GM12891 (cell line): ENCODE data around the gene SEH1L.

Experiments used
- DNase-seq: peaks from one replicate; pipeline ENCODE4 v3.0.0; 2011; ENCODE audit warnings: low spot score; ENCODE audit not compliant: insufficient read length
- FAIRE-seq: peaks from 2 replicates; lab custom pipeline; 2011; peaks lifted over from hg19 to GRCh38; lab: Jason Lieb, UNC
- PAX5 ChIP-seq: IDR thresholded peaks from 2 replicates; pipeline ENCODE4 v1.6.1; 2011; ENCODE audit warnings: low read length, moderate library complexity, mild to moderate bottlenecking; ENCODE audit not compliant: insufficient read depth, severe bottlenecking
- POLR2A ChIP-seq: IDR thresholded peaks from 2 replicates; pipeline ENCODE4 v1.6.1; 2011; ENCODE audit warnings: low read depth, low read length, control low read depth
- POLR2AphosphoS5 ChIP-seq: IDR thresholded peaks from 2 replicates; pipeline ENCODE4 v1.6.1; 2011; ENCODE audit warnings: low read depth, low read length, control low read depth
- POU2F2 ChIP-seq: IDR thresholded peaks from 2 replicates; pipeline ENCODE4 v1.6.1; 2011; ENCODE audit warnings: low read depth, mild to moderate bottlenecking, control low read depth, low read length, moderate library complexity
- SPI1 ChIP-seq: IDR thresholded peaks from 2 replicates; pipeline ENCODE4 v1.6.1; 2011; ENCODE audit warnings: low read depth, low read length, control low read depth
- TAF1 ChIP-seq: IDR thresholded peaks from 2 replicates; pipeline ENCODE4 v1.6.1; 2011; ENCODE audit warnings: low read depth, low read length, control low read depth

Gene SEH1L

GRCh38 chr18:12934454-12935071, 13.2 kb upstream of the SEH1L start:
- peak; percentile 51 for DNase-seq
- TF ChIP-seq POLR2AphosphoS5 (no peak), SPI1 (no peak), POU2F2 (no peak), PAX5 (no peak), POLR2A (no peak), TAF1 (no peak)
- peak; percentile 91 for FAIRE-seq

- no peak for TF ChIP-seq PAX5
- no peak for TF ChIP-seq SPI1
- no peak for TF ChIP-seq POLR2AphosphoS5
- TF ChIP-seq POLR2A, result no peak
- no peak for TF ChIP-seq TAF1
- no peak for TF ChIP-seq POU2F2
- no peak for FAIRE-seq
- DNase-seq, result no peak
Observed at GRCh38 chr18:12939162-12939561, 8.6 kb upstream of the SEH1L start.

- TF ChIP-seq POLR2AphosphoS5 (no peak), SPI1 (no peak), PAX5 (no peak), TAF1 (no peak), POLR2A (no peak), POU2F2 (no peak)
- FAIRE-seq (no peak), DNase-seq (no peak)
Observed at GRCh38 chr18:12943215-12943614, 4.6 kb upstream of the SEH1L start.

- FAIRE-seq, result no peak
- no peak for TF ChIP-seq PAX5
- no peak for TF ChIP-seq SPI1
- TF ChIP-seq POU2F2, result no peak
- TF ChIP-seq POLR2AphosphoS5, result no peak
- TF ChIP-seq TAF1, result no peak
- TF ChIP-seq POLR2A, result no peak
- no peak for DNase-seq
Observed at GRCh38 chr18:12944709-12945108, 3.1 kb upstream of the SEH1L start.

- DNase-seq, result peak; percentile 11
- no peak for FAIRE-seq
- TF ChIP-seq PAX5, result no peak
- TF ChIP-seq POLR2AphosphoS5, result no peak
- TF ChIP-seq SPI1, result no peak
- no peak for TF ChIP-seq POLR2A
- TF ChIP-seq TAF1, result no peak
- no peak for TF ChIP-seq POU2F2
Observed at GRCh38 chr18:12946549-12947284, 1.1 kb upstream of the SEH1L start.

- DNase-seq (peak; percentile 79), FAIRE-seq (peak; percentile 97)
- TF ChIP-seq SPI1 (peak; percentile 46), TAF1 (peak; percentile 43), PAX5 (peak; percentile 22), POLR2AphosphoS5 (peak; percentile 70), POLR2A (peak; percentile 55; the same call in 1 of the 2 replicates), POU2F2 (no peak; the same call in 1 of the 2 replicates)
Observed at GRCh38 chr18:12948050-12948804, 416 bp downstream of the SEH1L start.

- TF ChIP-seq SPI1 (no peak), POLR2AphosphoS5 (no peak), PAX5 (no peak), POU2F2 (no peak), POLR2A (no peak), TAF1 (no peak)
- no peak for FAIRE-seq
- no peak for DNase-seq
Observed at GRCh38 chr18:12958478-12958877, 10.7 kb downstream of the SEH1L start.

GRCh38 chr18:12960395-12960794, 12.6 kb downstream of the SEH1L start:
- DNase-seq (no peak), FAIRE-seq (no peak)
- TF ChIP-seq PAX5, result no peak
- TF ChIP-seq TAF1, result no peak
- no peak for TF ChIP-seq POLR2A
- TF ChIP-seq SPI1, result no peak
- TF ChIP-seq POLR2AphosphoS5, result no peak
